BJ (cell line): Measurements from ENCODE around the gene C3orf18. TPM values are rescaled to one million over a fixed set of nuclear protein-coding genes. Genes with fewer than 3 reads are reported as not detected.

Experiments
- CTCF ChIA-PET: fragments of 350-600 bp; formaldehyde crosslinking; extraction: SDS; loops from one replicate; lab custom pipeline; 2021; ENCODE audit warnings: antibody characterized with exemption, inconsistent platforms; lab: Yijun Ruan, JAX
- POLR2A ChIA-PET: fragments of 300-600 bp; sonication (Branson Sonifier 250); formaldehyde crosslinking; extraction: SDS; loops from one replicate; lab custom pipeline; 2021; ENCODE audit warnings: antibody characterized with exemption; lab: Charles Lee
- DNase-seq: peaks from one replicate; pipeline ENCODE4 v3.0.0-alpha.2; 2011; ENCODE audit warnings: low read depth
- H3K27me3 ChIP-seq: 2 replicates; pipeline ENCODE4 v1.6.0; 2011; ENCODE audit warnings: low read length; ENCODE audit not compliant: control insufficient read depth, insufficient read depth
- H3K36me3 ChIP-seq: 2 replicates; pipeline ENCODE4 v1.5.1; 2011; ENCODE audit warnings: low read length; ENCODE audit not compliant: control insufficient read depth, insufficient read depth
- H3K4me3 ChIP-seq: 2 replicates; pipeline ENCODE4 v1.5.1; 2011; ENCODE audit warnings: low read depth, mild to moderate bottlenecking, control low read depth, low read length
- CTCF ChIP-seq: IDR thresholded peaks from 2 replicates; pipeline ENCODE4 v1.5.1; 2011; ENCODE audit warnings: low read depth, mild to moderate bottlenecking, control low read depth, inconsistent platforms, low read length, moderate library complexity; ENCODE audit not compliant: insufficient read depth
- polyA plus RNA-seq: library from polyadenylated mRNA; depleted of rRNA; stranded (reverse); fragments of >200 nt; gene quantifications from 2 replicates; pipeline ENCODE4 v1.2.3, GENCODE V29; 2011

C3orf18 gene
- polyA plus RNA-seq, 1 experiment: 30.4 TPM

DNA sequence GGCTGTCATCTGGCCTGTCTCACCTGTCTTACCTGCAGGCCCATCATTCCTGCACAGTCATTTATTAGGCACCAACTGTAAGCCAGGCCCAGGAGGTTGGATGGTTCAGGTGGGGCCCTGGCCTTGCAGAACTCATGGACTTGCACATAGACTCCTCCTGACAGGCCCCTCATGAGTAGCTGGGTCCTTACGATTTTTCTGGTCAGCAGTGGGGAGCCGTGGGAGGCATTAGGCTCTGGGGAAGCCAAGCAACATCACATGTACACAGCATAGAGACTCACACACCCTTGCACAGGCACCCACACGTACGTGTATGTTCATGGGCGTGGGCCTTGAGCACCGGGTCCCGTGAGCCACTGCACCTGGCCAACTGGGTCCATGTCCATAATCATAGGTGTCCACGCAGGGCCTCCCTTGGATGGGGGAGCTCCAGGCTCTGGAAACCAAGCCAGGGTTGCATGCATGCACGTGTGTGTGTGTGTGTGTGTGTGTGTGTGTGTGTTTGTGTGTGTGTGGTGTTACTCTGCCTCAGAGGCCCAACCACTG, 23.7 kb upstream of the C3orf18 start:
- CTCF ChIA-PET: interaction anchor here (0.6 to 10.7 kb wide), 7 partner anchors 9 to 799 kb away, joined by 3 to 106 read pairs (median 4); partner anchors contain the start of genes CISH, HEMK1, MAPKAPK3 and RBM15B
- H3K4me3 ChIP-seq: no peak overlapping the region
- POLR2A ChIA-PET: no interaction called here
- DNase-seq: no peak
- no peak for TF ChIP-seq CTCF
- no peaks in the 10 kb centered on the region for H3K36me3 ChIP-seq
- no peaks in the 10 kb centered on the region for H3K27me3 ChIP-seq

- no peaks in the 10 kb centered on the region for H3K27me3 ChIP-seq
- no peak for TF ChIP-seq CTCF
- ChIA-PET POLR2A (no interaction called here), CTCF (interaction anchor here (0.7 to 10.7 kb wide), 4 partner anchors 12 to 24 kb away, joined by 3 to 106 read pairs (median 5); partner anchors contain the start of genes CISH and MAPKAPK3)
- H3K4me3 ChIP-seq: no peak overlapping the region
- no peaks in the 10 kb centered on the region for H3K36me3 ChIP-seq
- no peak for DNase-seq
These were observed 21.3 kb upstream of the C3orf18 start for GRCh38 chr3:50588759-50589433.

DNA sequence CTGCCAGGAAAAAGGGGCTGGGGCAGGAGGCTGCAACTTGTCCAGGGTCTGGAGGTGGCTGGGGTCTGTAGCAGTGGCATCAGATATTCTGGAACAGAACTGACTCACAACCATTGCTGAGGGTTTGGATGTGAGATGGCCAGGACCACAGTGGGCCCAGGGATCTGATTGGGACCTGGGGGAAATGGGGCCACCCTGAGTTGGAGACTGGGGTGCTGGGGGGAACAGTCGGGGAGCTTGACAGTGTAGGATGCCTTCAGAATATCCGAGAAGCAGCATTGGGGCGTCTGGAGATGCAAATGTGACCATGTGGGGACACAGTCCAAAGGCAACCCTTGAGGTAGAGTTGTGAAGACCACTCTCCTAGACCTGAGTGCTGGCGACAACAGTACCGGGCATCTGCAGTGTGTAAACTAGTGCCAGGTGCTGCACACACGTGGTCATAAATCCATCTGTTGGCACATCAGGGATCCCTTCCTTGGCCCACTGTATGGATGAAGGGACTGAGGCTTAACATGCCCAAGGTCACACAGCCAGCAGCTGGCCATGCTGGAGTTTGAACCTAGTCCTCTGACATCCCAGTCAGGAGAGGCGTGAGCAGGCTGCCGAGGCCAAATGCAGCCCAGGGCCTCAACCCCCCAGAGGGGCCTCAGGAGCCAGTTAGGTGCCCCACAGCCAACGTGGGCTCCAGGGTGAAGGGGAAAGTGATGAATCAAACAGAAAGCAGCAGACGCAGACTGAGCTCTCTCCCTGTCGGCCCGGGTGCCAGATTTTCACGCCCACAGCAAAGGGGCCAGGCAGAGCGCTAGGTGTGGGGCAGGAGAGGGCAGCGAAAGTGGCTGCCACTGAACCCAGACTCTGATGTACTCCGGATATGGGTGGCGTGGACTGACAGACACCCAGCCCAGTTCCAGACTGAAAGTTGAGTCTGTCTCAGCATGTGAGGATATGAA, 20.5 kb upstream of the C3orf18 start:
- ChIA-PET CTCF (interaction anchor here (0.7 to 10.7 kb wide), 7 partner anchors 8 to 791 kb away, joined by 3 to 106 read pairs (median 3); partner anchors contain the start of genes CISH and MAPKAPK3), POLR2A (no interaction called here)
- Histone ChIP-seq H3K36me3 (no peaks in the 10 kb centered on the region), H3K27me3 (no peaks in the 10 kb centered on the region), H3K4me3 (no peak overlapping the region)
- no peak for TF ChIP-seq CTCF
- no peak for DNase-seq

DNA sequence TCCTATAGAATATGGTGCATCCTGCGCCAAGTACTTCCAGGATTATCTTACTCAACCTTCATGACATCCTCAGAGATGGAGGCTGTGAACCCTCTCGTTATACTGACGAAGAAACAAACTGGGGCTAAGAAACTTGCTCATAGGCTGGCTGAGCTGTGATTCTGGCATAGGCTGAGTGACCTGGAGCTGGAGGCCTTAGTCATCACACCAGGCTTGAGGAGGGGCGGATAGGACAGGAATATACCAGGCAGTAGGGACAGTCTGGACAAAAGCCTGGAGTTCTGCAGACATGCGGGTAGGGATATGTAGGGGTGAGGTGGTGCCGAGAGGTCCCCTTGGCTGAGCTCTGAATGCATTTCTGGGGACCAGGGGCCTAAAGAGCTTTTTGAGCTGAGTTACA, 19.8 kb upstream of the C3orf18 start:
- peaks cover 2% of the 10 kb centered on the region; the same call in 1 of the 2 replicates for H3K36me3 ChIP-seq

More for the DNA sequence above, 19.8 kb upstream of the C3orf18 start:
- CTCF ChIA-PET: interaction anchor here (0.7 to 10.7 kb wide), 6 partner anchors 9 to 792 kb away, joined by 3 to 106 read pairs (median 4); partner anchors contain the start of genes CISH and MAPKAPK3
- POLR2A ChIA-PET: no interaction called here
- DNase-seq: no peak
- no peaks in the 10 kb centered on the region for H3K27me3 ChIP-seq
- TF ChIP-seq CTCF: no peak
- no peak overlapping the region for H3K4me3 ChIP-seq
